ENCODE measurements around the gene TOX2.

The TOX2 gene

DNA sequence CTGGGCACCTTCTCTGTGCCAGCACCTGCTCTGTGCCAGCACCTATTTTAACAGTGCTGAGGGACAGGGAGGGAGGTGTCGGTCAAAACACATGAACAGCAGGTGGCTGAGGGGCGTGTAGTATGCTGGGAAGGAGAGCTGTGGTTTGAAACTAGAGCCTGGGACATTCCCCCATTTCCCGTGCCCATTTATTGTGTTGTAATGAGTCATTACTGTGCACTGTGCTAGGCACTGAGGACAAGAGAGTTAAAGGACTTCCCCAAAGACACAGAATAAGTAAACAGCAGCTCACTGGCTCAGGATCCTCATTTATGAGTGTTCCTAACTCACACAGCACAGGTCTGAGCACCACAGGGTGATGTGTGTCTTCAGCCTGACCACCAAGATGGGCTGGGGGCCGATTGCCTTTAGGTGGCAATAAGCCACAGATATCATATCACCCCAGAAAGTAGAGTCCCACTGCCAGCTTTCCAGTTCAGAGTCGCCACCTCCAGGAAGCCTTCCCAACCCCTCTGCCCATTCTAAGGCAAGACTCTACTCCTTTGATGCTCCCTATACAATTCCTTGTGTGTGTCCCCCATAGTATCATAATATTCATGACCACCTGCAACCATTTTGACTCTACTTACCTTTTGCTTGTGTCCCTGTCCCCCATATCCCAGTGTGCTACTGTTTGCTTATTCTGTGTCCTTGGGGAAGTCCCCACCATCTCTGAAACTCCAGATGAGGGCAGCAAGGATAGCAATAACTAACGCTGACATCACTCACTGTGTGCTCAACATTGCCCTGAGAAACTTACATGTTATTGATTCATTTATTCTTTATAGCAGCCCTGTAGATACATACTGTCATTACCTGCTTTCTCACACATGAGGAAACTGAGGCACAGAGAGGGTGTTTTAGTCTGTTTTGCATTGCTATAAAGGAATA is 87.3 kb downstream of the TOX2 start:
- no peak for DNase-seq (ENCODE audit: low spot score)

DNA sequence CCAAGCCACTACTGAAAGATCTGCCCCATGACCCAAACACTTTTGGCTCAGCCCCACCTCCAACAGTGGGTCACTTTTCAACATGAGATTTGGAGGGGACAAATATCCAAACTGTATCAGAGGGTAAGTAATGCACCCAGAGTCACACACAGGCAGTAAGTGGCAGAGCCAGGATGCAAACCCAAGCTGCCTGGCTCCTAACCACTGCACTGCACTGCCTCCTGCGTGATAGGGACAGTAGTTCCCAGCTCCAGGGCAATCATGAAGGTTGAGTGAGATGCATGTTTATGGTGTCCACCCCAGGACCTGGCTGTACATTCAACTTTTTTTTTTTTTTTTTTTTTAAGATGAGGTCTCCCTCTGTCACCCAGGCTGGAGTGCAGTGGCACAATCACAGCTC is 88.2 kb downstream of the TOX2 start:
- no peak for DNase-seq (ENCODE audit: low spot score)

DNA sequence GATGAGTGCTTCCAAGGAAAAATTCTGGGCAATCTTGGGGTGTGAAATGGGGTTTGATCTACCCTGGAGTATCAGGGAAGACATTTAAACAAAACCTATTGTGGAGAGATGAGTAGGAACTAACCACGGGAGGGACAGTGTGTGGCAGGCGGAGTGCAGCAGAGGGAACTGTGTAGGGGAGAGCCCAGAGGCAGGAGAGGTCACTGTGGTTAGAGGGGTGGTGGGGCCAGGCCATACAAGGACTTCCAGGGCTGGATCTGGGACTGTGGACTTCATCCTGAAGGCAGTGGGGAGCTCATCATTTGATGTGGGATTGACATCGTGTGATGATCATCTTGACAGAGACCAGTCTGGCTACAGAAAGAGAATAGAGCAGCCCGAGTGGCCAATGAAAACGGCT is 89.0 kb downstream of the TOX2 start:
- no peak for DNase-seq (ENCODE audit: low spot score)

DNA sequence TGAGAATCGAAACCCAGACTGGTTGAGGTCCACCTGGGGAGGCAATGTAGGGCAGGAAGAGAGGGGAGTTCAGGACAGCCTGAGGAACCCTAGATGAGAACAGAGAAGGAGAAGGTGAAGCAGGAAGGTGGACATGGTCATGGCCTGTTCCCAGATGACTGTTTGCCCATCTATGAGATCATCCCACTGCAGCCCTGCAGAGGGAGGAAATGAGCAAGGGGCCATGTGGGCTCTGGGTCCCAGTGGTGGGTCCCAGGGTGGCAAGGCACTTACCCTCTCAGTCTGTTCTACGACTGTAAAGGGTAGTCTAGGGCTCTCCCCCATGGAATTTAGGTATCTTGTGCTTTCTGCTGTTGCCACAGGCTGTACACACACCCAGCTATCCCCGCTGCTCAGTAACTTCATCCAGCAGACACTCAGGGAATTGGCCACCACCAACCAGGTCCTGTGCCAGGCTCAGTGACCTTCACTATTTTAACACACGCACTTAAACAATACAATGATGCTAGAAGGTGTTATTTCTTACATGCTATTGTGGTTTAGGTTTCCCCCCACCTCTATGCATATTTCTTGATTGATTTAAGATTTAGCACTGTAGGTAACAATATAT is 89.8 kb downstream of the TOX2 start:
- DNase-seq (ENCODE audit: low spot score), result no peak

DNA sequence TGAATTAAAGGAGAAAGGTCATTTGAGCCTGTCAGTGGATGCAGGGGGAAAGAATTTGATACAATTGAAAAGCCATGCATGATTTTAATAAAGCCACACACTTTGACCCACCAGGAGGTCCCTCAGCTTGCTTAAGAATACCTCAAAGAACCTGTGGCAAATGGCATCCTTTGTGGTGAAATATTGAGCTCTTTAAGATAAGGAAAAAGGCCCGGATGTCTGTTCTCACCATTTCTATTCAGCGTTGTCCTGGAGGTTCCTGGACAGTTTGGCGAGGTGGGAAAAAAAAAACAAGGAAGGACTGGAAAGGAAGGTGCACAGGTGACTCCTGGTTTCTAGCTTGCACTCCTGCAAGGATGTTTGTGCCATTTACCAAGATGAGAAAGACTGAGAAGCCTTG is 91.0 kb downstream of the TOX2 start:
- DNase-seq (ENCODE audit: low spot score), result no peak

DNA sequence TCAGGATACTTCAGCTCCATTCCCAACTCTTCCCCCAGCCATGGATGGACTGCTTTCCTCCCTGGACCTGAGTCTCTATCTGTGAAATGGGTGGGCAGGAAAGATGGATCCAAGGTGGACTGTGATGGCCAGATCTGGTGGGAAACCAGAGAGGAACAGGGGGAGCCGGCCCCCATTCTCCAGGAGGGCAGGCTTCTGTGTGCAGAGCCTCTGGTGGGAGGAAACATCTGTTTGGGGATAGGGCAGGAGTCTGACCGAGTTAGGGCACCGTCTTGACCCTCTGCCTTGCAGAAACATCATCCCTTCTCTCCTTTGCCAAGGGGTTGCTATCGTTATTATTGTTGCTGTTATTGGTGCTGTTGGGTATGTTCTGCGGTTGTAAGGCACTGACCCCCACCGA is 91.5 kb downstream of the TOX2 start:
- no peak for DNase-seq (ENCODE audit: low spot score)

DNA sequence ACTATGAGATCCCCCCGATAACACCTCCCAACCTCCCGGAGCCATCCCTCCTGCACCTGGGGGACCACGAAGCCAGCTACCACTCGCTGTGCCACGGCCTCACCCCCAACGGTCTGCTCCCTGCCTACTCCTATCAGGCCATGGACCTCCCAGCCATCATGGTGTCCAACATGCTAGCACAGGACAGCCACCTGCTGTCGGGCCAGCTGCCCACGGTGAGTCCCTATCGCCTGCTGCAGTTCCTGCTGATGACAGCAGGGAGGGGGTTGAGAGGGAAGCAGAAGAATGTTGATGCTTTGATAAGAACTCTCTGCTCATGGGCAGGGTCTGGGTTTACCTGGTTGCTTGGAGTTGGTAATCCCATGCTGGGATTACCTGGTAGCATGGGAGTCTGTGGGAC is 91.9 kb downstream of the TOX2 start:
- DNase-seq (ENCODE audit: low spot score), result no peak

DNA sequence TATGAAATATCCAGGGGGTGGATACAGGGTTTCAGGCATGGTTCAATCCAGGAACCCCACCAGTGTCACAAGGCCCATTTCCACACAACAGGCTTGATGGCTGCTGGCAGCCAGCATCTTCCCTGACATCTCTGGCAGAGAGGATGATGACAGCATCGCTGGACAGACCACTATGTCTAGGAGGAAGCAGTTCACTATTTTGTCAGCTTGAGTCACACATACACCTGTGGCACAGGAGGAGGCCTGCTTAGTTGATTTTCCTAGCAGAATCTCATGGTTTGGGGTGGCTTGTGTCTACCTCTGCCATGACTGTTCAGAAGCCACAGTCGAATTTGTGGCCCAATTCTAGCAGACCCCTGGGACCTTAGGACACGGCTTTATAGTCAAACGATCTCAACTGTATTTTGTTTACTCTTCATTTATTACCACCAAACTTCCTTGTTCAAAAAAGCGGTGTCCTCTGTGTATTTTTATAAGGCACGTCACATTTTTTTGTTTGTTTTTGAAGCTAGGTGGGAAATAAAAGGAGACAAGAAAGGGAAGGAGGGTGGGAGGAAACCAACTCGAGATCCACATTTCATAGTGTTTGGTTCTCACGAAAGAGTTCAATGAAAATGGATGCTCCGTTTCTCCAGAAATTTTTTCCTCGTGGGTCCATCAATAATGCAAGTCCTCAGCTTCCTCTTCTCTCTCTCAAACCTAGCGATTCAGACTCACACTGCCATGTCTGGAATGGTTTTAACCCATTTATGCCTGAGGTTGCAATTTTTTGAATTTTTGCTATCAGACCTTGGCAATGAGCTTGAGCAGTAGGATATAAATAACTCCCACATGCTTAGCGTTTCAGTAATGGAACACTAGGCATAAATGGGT is 94.4 kb downstream of the TOX2 start:
- no peak for DNase-seq (ENCODE audit: low spot score)

DNA sequence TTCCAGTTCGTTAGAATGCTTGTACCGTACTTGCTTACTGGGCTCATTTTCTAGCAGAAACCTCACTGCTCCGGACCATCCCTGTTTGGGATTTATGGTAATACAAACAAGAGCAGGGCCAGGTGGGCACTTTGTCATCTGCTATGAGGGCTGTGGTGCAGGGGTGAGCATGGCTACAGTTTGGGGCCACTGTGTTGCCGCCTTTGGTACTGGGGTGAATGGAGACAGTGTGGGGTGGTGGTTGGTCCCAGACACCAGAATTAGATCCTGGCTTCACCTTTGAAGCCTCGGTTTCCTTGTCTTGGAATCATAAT is 95.0 kb downstream of the TOX2 start:
- no peak for DNase-seq (ENCODE audit: low spot score)

DNA sequence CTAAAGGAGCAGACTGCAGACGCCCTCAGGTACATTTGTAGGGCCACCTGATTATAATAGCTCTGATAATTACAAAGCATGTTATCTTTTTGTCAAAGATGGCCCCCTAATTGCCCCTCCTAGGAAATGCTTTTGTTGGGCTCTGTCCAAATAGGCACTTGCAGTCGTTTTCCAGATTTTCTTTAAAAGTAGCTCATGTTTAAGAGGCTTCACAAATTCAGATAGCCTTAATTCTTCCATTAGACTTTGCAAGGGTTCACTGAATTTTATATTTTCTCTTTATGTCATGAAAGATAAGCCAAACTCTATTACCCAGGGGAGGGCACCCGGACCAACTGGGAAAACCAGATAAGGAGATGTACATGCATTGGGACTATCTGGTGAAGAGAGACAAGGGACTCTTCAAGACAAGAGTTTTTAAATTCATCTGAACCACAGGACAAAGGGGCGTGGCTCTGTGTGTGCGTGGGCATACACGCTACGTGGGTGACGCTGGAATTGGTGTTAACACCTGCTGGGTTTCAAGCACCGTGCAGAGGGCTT is 95.6 kb downstream of the TOX2 start:
- DNase-seq (ENCODE audit: low spot score), result no peak

DNA sequence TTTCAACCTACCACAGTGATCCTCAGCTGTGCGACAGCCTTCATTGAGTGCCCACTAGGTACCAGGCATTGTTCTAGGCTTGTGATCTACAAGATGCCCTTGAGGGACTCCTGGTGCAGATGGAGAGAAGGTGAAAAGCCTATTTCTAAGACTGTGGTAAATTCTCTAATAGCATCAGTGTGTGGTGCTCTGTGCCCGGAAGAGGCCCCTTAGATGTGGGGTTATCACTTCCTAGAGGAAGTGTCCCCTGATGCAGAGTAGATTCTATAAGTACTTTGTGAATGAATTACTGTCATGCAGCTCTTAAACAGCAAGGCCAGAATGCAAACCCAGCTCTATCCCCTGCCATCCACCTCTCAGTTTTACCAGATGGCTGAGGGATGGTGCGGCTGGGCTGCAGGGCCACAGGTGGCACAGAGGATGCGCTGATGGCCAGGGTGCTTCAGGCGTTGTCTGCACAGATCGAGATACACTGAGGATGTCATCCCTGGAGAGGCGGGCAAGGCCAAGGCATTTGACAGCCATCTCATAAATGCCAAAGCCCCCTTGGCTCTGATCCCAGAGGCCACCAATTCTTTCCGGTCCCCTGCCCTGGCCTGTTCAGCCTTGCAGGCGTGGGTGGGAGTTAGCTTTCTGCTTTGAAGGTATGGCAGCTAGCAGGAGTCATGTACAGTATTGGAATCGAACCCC is 96.7 kb downstream of the TOX2 start:
- no peak for DNase-seq (ENCODE audit: low spot score)

DNA sequence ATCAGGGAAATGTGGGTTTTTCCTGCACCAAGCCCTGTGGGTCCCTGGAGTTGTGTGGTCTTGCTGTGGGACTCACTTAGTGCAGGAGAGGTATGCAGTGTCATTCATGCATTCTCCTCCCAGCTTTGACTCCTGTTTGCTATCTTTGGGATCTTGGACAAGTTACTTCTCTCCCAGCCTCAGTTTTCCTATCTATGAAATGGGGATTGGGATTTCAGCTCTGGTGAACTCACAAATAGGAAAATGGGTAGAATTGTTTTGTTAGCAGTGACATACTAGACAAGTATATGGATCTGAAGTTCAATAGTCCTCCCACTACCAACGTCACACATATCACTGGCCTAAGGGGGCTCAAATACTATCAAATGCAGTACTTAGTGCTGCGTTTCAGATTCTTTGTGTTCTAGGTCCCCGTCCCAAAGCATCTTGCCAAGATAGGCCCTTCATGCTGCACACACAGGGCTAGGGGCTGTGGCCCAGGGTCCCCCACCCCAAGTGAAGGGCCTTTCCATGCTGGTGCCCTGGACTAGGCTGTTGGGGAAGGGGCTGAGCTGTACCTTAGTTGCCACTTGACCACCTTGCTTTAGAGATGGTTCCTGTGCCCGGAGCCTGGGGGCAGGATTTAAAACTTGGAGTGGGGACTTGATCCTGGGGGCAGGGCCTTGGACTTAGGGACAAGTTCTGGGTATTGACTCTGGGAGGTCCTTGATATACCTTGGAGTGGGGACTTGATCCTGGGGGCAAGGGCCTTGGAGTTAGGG is 98.0 kb downstream of the TOX2 start:
- no peak for DNase-seq (ENCODE audit: low spot score)

DNA sequence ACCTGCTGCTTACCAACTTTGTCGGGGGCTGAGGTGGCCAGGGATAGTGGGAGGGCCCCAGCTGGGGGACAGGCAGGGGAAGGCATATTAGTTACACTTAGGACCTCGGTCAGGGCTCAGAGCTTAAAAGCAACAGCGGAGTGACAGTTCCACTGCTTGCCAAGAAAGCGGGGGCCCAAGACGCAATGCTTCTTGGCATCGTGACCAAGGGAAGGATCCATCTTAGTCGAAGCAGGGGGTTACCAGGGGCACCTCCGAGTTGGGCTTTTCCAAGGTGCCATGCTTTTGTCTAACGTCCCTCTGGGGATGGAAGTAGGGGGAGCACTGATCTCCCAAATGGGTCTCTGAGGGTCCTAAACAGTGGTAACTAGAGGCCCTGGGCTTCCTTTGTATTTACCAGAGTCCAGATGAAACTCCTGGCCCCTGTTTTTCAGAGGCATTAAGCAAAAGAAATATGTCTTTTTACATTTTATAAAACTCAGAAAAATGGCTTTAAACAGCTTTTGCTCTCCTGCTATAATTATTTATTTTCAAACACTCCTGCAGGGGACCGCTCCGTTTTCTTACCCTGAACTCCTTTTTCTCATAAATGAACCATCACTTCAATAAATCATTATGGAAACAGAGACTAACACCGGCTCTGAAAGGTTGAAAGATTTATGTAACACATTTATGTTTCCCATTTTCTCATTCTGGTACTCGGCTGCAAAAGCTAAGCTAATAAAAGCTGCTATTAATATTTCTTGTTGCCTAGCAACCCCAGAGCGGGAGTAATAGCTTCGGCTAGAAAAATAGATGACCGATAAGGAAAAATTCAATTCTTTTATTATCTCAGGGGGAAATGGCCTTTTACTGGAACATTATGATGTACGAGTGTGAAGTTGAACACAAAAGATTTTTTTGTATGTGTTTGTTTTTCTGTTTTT is 100.4 kb downstream of the TOX2 start:
- DNase-seq (ENCODE audit: low spot score), result no peak

DNA sequence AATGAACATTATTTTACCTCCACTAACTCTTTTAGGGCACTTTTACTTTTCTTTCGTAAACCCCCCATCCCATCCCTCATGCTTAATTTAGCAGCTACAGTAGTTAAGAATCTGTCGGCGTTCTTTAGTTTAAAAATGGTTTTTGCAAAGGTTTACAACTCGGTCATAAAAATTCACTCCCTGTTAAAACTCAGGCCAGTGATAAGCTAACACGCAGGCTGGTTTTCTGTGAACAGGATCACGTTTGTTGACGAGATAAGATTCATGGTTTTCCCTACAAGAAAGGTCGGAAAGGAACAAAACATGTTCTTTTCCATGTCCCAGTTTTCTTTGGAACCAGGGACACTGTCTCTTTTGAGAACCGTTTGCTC is 101.1 kb downstream of the TOX2 start:
- DNase-seq (ENCODE audit: low spot score), result no peak

DNA sequence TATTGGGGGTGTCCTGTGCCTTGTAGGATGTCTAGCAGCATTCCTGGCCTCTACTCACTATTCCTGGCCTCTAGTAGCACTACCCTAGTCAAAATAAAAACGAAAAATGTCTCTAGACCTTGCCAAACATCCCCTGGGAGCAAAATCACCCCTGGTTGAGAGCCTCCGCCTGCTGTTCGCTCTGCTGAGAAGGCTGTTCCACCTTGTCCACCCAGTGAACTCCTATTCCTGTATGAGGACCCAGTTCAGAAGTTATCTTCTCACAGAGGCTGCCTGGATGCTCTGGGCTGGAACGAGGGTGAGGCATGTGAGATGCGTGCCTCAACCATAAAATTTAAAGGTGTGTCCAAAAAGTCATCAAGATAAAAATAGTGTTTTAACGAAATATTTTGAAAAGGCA is 101.9 kb downstream of the TOX2 start:
- no peak for DNase-seq (ENCODE audit: low spot score)

DNA sequence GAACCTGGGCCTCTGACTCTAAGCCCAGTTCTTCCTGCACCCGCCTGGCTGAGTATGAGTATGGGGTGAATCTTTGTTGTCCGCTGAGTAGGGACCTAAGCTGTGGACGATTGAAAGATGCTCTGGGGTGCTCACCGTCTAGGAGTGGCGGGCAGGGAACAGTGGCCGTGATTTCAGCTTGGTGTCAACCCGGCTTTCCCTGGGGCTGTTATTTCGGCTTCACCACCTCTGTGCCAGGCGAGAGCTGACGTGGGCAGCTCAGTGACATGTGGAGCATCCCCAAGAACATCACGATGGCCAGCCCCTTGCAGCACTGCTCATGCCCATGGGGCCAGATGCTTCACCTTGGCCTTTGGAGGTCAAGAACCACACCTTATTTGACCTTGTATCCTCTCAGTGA is 102.6 kb downstream of the TOX2 start:
- no peak for DNase-seq (ENCODE audit: low spot score)

DNA sequence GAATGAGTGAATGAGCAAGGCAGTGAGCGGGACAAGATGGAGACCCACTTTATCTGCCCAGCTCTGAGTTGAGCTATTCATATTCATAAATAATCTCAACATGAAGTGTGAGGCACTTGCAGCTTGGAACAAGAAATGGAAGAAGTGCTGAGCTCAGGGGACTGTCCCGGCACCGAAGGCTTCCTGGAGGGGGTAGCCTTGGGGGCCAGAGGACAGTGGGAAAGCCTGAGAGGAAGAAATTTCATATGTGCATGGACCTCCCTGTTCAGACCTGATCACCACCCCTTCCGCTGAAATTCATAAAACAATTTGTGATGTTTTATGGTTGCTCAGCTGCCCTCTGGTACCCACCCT is 103.2 kb downstream of the TOX2 start:
- DNase-seq (ENCODE audit: low spot score), result no peak

DNA sequence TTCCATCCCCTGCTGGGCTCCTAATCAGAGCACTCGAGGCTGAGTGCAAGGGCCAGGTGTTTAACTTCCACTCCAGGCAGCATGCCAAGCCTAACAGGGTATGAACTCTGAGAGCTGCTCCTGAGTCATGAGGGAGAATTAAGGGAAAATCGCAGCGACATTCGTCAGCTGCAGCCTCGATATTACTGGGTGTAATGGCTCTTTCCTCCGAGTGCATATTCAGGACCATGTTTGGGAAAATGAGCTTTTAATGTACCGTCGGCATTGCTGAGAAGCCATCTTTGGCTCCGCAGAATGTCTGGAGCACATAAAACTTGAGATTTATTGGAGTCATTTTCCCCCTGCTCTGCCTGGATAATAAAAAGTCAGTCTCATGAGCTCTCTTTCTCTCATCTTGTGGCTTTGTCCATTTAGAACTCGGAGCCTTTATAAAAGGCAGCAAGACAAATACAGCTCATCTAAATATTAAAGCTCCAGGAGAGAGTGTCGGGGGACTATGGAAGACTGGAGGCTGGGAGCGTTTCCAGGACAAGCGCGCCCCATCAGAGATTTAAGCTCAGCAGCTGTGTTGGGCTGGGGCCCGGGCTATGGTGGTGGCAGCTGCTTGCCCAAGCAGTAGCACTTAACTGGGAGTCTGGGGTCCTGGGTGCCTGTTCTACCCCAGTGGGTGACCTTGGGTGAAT is 103.7 kb downstream of the TOX2 start:
- no peak for DNase-seq (ENCODE audit: low spot score)

DNA sequence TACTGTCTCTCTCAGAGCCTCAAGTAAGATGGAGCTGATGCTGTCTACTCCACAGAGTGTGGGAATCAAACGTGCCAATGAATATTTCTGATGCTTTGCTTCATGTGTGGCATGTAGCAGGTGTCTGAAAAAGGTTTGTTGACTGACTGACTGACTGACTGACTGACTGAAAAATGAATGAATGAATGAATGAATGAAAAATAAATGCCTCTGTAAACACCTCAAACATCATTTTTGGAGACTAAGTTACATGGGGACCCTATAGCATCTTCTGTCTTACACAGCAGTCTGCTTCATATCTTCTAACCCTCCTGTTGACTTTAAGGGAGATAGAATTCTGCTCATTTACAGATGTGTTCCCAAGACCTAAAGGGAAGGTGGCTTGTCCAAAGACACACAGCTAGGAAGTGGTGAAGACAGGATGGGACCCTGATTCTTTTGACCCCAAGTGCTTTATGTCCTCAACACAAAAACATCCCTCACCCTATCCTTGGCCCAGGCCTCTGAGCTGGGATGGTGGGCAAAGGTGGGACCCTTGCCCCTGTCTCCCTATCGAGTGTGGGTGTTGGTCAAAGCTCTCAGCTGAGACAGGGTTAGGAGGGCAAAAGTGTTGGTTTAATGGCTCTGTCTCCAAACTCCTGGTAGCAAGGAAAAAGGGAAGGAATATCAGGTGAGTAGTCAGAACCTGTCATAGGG is 104.4 kb downstream of the TOX2 start:
- no peak for DNase-seq (ENCODE audit: low spot score)

All from HuH-7.5 (cell line).